ENCODE measurements around the gene NSF.
"Not testable (repeated sequence)": the region's sequence is repeated elsewhere in the genome, so short reads cannot be mapped to it uniquely, and the experiment has no call there.

NSF gene

GRCh38 chr17:46722662-46723285, 132.3 kb downstream of the NSF start:
- DNase-seq: no peak

DNA sequence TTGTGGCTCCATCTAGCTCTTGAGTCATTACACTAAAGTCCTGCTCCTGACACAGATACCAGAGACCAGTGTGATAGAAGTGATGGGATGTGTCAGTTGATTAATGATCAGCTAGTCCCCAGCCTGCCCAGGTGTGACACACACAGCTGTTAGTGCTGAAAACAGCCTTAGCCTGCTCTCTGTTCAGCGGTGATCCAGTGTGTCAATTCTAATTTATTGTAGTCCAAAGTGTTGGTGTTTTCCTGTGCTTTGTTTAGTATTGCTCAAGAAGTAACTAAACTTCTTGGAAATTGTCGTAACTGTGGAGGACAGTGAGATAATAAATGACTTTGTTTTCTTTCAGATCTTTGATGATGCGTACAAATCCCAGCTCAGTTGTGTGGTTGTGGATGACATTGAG, 135.7 kb downstream of the NSF start:
- no peak for DNase-seq

GRCh38 chr17:46727572-46728348, 137.3 kb downstream of the NSF start:
- no peak for DNase-seq

GRCh38 chr17:46730026-46730425, 139.6 kb downstream of the NSF start:
- no peak for DNase-seq

GRCh38 chr17:46730679-46731078, 140.2 kb downstream of the NSF start:
- DNase-seq: no peak

GRCh38 chr17:46732160-46732559, 141.7 kb downstream of the NSF start:
- no peak for DNase-seq

GRCh38 chr17:46732754-46733398, 142.4 kb downstream of the NSF start:
- DNase-seq: no peak

DNA sequence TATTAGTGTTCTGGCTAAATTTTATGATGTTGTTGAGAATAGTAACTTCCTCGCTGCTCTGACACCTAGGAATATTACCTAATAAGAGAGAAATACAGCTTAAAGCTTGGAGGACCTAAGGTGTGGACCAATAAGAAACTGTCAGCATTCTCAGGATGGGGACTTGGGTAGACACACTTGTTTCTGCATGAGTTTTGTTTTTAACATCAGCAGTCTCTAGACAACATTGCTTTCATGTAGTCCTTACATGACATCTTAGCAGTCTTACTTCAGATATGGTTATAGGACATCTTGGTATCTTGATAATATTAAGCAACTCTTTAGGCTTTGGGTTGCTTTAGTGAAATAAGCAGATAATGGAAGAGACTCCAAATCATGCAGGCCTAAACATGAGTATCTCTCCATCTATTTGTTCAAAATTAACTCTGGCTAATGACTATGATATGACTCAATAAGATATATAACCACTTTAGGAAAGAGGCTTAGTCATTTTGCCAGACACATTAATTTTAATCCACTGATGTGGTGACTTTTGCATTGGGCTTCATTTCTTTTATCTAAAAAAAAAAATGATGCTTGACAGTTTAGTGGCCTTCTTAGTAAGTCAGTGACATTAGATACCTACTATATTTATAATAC, 143.5 kb downstream of the NSF start:
- DNase-seq: no peak

GRCh38 chr17:46736100-46736499, 145.6 kb downstream of the NSF start:
- no peak for DNase-seq

- no peak for DNase-seq
Measured at GRCh38 chr17:46737326-46737725, 146.9 kb downstream of the NSF start.

DNA sequence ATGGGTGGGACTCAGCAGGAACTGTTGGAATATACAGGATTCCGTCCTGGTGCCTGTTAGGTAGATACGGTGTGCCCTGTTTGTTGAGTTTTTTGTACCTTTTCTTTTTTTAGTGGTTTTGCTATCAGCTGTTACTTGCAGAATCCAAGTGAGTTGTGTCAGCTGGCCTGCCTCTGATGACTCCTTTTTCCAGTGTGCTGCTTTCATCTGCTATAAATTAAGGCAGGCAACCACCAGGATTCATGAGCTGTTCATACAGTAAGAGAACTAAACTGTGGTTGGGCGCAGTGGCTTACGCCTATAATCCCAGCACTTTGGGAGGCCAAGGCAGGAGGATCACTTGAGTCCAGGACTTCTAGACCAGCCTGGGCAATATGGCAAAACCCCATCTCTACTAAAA, 148.1 kb downstream of the NSF start:
- DNase-seq: no peak

DNA sequence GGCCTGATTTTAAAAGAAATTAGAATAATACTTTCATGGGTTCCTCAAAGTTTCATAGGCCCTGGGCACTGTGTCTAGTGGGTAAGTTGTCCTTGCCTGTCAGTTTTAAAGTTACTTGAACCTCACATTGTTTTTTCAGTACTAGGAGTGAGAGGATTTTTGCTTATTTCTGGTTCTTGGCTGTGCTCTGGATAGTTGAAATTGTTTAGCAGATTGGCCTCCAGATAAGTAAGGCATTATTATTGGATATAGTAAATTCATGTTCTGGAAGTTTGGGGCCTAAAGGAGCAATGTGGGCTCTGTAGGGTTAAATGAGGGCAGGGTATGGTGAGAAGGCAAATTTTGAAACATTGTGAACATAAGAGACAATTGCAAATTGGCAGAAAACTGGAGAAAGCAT, 149.5 kb downstream of the NSF start:
- no peak for DNase-seq

- no peak for DNase-seq
Measured at GRCh38 chr17:46741122-46741730, 150.8 kb downstream of the NSF start.

DNA sequence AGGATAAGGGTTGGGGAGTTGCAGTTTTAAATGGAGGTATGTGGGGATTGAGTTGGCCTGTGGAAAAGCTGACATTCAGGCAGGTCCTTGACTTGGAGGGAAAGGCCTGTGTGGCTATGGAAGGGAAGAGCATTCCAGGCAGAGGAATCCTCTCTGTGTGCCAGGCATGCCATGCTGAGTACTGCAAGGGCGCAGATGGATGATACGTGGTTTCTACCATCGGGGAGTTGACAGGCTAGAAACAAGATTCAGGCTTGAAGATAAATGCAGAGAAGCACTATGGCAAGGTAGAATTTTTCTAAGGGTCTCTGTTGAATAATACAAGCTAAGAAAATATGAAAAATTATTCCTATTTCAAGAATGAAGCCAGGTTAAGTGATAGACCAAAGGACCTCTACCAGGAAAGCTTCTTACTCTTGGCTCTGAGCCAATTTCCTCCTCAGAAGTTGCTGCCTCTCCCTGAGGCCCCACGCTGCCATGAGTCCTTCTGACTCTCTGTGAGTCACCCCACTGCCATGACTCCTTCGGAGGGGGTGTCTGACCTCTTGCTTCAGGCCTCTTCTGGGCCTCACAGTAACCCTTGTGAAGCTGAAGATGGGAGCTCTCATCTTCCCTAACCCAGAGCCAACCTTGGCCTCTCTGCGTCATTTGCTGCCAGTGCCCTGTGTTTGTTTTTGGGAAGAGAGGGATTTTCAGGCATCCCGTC, 152.2 kb downstream of the NSF start:
- DNase-seq: no peak

- no peak for DNase-seq
Measured at GRCh38 chr17:46744441-46744840, 154.0 kb downstream of the NSF start.

- no peak for DNase-seq
Measured at GRCh38 chr17:46745376-46745775, 154.9 kb downstream of the NSF start.

DNA sequence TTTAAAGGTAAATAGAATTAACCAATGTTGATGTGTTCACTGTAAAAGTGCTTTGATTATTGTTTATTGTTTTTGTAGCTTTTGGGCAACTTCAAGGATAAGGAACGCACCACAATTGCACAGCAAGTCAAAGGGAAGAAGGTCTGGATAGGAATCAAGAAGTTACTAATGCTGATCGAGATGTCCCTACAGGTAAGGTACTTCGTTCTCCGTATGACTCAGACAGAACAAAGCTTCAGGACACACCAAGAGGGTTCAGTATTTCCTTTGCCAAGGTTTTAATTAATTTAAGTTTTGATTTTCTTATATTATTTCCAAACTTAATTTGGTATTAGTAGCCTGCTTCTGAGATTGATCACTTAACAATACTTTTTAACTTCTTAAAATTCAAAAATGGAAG, 161.0 kb downstream of the NSF start:
- DNase-seq: no peak

DNA sequence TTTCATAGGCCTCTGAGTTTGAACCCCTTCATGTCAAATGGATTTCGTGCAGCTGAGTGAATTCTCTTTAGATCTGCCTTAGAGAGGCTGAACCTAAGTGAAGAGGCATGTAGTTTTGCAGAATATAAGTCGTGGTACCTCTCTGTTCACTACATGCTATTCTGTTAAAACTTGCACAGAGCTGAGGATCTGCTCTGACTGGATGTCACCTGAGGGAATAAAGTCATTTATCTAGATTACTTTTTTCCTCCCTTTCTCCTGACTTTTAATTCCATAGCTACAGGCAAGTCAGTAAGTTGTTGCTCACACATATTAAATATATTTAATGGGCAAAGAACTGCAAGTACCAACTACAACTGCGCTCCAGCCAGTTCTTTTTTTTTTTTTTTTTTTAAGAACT, 163.3 kb downstream of the NSF start:
- no peak for DNase-seq

DNA sequence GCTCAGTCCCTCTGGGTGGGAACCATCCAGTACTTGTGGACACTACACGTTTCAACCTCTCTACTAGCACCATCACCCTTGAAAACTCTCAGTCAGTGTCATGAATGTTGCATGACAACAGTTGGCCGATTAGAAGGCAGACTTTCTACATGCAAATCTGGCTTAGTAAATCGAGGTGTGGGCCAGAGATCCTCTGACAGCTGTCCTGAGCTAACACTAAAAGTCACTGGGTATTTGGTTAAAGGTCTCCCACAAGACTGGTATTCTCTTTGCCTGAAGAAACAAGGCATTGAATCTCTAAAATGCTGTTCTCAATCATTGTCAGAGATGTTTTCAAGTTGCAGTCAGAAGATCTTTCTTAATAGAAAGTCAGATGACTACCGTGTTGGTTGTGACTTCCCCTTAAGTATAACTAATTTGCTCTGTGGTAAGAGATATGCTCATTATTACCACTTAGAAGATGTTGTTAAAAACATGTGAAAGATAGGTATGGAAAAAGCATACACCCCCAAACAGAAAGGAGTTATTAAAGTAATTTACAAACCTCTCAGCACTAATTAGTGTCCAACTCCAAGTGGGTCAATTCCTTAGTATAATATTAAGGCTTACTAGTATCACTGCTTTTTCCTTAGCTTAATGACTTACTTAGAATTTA, 165.7 kb downstream of the NSF start:
- no peak for DNase-seq

GRCh38 chr17:46756861-46757260, 166.4 kb downstream of the NSF start:
- DNase-seq: no peak

- not testable (repeated sequence) for DNase-seq
Measured at GRCh38 chr17:46757588-46757987, 167.1 kb downstream of the NSF start.

GRCh38 chr17:46758614-46759013, 168.1 kb downstream of the NSF start:
- no peak for DNase-seq
